ENCODE results near the gene NUCKS1. TPM values are rescaled to one million over a fixed set of nuclear protein-coding genes. Genes with fewer than 3 reads are reported as not detected.

The NUCKS1 gene
- total RNA-seq, 2 experiments from 2014 or later, result 189 to 260 TPM

DNA sequence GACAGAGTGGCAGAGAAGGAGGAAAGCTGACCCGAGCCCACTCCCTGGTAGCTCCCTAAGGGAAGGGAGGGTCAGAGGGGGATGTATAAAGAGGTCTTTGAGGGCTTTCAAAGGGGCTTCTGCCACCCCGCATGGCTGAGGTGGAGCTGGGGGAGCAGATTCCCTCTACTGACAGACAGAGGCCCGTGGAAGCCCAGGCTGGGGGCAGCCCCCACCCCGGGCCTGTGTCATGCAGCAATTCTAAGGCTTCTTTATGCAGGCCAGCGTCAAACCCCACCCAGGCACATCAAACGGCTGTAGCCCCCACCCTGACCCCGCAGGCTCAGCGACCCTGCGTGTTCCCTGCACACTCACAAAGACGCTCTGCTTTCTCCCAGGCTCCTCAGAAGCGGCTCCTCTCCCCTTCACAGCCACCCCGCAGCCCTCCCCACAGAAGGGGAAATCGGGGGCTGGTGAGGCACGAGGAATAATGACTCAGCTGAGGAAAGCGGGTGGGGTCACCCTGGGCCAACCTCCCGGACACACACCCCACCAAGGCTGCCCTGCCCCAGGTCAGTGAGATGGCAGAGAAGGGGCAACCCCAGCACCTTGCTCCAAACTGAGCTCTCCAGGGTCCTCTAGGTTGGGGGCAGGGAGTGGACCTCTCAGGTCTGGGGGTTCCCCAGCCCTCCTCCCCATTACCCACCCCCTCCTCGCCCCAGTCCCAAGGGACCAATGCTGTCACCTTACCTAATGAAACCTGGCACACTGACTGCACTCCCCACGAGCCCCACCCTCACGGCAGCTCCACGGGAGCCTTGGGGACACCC is 80.4 kb downstream of the NUCKS1 start:
- Mint-ChIP-seq H3K27ac (no peak overlapping the region), H3K27me3 (peaks cover 8% of the 10 kb centered on the region), H3K4me3 (no peak overlapping the region), H3K9me3 (ENCODE audit: low read depth) (no peaks in the 10 kb centered on the region), H3K4me1 (no peaks in the 10 kb centered on the region), H3K36me3 (ENCODE audit: low read depth) (no peaks in the 10 kb centered on the region)
- DNase-seq (no peak), ATAC-seq (no peak)
- ChIA-PET POLR2A (no interaction called here), CTCF (interaction anchor here (1.0 to 2.6 kb wide), 3 partner anchors 11 to 78 kb away, joined by 3 to 10 read pairs (median 4); no protein-coding TSS in a partner anchor)
- intact Hi-C loops (cut with DNase I, micrococcal nuclease), result no loop called here

DNA sequence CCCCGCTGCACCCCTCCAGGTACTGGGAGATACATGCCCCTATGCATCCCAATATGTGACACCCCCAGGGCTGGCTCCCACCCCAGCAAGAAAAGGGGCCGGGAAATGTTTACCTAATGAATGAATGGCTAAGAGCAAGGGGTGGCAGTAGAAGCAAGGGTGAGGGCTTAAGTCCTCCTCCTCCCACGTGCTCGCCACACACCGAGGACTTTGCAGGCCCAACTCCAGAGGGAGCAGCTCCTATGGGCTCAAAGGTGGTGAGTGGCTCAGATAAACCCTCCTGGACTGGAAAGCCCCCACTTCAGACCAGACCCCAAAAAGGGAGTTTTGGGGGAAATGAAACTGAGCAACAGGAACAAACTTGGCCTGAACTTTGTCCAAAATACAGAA is 81.0 kb downstream of the NUCKS1 start:
- intact Hi-C loops (cut with DNase I, micrococcal nuclease), result no loop called here

DNA sequence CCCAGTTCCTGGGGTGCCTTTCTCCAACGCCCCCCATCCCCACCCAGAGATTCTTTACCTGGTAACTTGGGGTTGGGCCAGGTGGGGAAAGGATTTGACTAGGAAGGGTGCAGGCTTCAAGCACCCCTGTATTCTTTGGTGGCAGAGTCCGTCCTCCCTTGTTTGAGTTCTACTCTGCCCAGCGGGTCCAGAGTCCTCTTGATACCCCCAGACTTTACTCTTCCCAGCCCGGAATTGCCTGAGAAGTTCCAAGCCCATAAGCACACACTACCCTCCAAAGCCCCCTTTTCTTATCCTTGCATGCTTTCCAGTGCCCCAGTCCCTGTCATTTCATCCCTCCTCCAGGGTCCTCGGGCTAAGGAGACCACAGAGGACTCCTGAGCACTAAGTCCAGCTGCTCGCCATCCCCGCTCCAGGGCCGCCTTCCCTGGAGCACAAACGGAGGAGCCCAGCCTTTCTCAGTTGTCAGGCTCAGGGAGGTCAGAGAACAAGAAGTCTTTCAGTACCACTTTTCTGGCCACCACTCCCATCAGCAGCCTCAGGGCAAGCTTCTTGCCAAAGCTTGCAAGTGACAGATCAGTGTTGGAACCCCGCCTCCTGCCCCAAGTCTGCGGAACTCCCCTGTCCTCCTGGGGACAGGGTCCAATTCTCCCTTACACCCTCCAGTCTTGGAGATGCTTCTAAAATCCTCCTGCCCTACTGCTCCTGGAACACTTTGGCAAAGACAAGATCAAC is 81.9 kb downstream of the NUCKS1 start:
- CTCF ChIA-PET, result interaction anchor here (0.6 to 2.6 kb wide), 4 partner anchors 9 to 243 kb away, joined by 3 to 11 read pairs (median 6); no protein-coding TSS in a partner anchor
- DNase-seq, result no peak
- H3K4me3 Mint-ChIP-seq, result no peak overlapping the region
- no peaks in the 10 kb centered on the region for H3K36me3 Mint-ChIP-seq (ENCODE audit: low read depth)
- no peak overlapping the region for H3K27ac Mint-ChIP-seq
- H3K27me3 Mint-ChIP-seq, result peaks cover 8% of the 10 kb centered on the region
- POLR2A ChIA-PET, result no interaction called here
- H3K4me1 Mint-ChIP-seq, result no peaks in the 10 kb centered on the region
- H3K9me3 Mint-ChIP-seq (ENCODE audit: low read depth), result no peaks in the 10 kb centered on the region
- no peak for ATAC-seq
- intact Hi-C loops (cut with DNase I, micrococcal nuclease), result no loop called here

More for the DNA sequence above, 81.0 kb downstream of the NUCKS1 start:
- no peak for ATAC-seq
- Mint-ChIP-seq H3K4me1 (no peaks in the 10 kb centered on the region), H3K36me3 (ENCODE audit: low read depth) (no peaks in the 10 kb centered on the region), H3K27ac (no peak overlapping the region), H3K27me3 (peaks cover 8% of the 10 kb centered on the region), H3K4me3 (no peak overlapping the region), H3K9me3 (ENCODE audit: low read depth) (no peaks in the 10 kb centered on the region)
- CTCF ChIA-PET, result interaction anchor here (0.6 to 2.6 kb wide), 3 partner anchors 10 to 244 kb away, joined by 3 to 10 read pairs (median 3); no protein-coding TSS in a partner anchor
- POLR2A ChIA-PET, result no interaction called here
- DNase-seq, result no peak

DNA sequence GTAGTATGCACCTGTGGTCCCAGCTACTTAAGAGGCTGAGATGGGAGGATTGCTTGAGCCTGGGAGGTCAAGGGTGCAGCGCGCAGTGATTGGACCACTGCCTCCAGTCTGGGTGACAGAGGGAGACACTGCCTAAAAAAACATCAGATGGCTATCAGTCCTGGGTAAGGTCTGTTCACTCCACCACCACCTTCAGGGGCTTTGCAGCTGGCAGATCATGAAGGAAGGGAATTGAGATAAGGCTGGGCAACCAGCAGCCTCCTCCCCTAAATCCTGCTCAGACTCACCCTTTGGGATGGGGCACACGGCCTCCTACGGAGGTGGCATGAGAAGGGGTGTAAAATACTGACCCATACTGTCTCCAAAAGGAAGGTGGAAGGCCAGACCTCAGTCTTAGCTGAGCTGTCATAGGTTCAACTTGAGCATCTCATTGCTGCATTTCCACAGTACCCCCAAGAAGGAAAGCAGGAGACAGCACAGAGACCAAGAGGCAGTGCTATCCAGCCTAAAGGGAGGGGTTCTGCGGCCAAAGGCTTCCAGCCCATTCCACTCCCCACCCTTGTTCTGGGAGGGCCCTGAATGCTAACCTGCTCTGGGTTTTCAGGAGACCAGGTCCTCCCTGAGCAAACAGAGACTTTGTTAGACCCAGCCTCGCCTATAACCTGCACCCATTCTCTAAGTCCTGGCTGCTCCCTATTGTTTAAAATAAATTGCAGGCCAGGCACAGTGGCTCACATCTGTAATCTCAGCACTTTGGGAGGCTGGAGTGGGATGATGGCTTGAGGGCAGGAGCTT is 83.4 kb downstream of the NUCKS1 start:
- intact Hi-C loops (cut with DNase I, micrococcal nuclease), result no loop called here
- Mint-ChIP-seq H3K27me3 (peaks cover 5% of the 10 kb centered on the region), H3K9me3 (ENCODE audit: low read depth) (no peaks in the 10 kb centered on the region), H3K4me1 (no peaks in the 10 kb centered on the region), H3K27ac (no peak overlapping the region), H3K4me3 (no peak overlapping the region), H3K36me3 (ENCODE audit: low read depth) (no peaks in the 10 kb centered on the region)
- CTCF ChIA-PET, result interaction anchor here (0.6 to 1.5 kb wide), 4 partner anchors 8 to 1829 kb away, joined by 3 to 11 read pairs (median 4); no protein-coding TSS in a partner anchor
- no peak for ATAC-seq
- POLR2A ChIA-PET, result no interaction called here
- DNase-seq, result no peak

DNA sequence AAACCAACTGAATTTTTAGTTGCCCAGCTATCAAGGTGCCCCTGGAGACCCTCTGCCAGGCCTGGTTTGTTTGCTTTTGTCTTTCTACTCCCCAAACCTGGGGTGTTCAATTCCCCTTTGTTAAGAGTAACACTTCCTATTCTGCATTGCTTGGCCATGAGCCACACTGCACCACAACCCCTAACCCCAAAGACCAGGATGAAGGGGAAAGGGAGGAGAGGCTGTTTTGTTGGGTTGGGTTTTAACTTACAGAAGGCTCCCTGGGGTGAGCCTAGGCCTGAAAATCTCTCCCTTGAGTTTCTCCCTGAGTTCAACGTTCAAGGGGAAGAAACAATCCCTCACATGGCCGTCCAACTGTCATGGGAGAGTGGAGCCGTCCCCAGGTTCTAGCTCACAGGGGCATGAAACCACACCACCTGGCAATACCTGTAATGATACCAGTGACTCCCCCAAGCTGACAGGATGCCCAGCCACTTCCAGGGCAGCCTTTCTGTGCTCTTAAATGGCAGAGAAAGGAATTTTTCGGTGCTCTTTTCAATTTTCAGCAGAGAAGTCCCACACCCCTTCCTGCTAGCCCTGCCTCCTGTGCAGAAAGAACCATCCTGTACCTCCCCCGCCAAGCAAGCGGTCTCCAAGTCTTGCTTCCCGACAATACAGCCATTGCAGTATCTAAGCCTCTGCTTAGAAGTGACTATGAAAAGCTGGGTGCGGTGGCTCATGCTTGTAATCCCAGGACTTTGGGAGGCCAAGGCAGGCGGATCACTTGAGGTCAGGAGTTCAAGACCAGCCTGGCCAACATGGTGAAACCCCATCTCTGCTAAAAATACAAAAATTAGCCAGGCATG is 84.6 kb downstream of the NUCKS1 start:
- ChIA-PET CTCF (interaction anchor here (1.1 kb wide), 1 partner anchor 46 kb away, joined by 5 read pairs; no protein-coding TSS in a partner anchor), POLR2A (no interaction called here)
- intact Hi-C loops (cut with DNase I, micrococcal nuclease), result no loop called here

DNA sequence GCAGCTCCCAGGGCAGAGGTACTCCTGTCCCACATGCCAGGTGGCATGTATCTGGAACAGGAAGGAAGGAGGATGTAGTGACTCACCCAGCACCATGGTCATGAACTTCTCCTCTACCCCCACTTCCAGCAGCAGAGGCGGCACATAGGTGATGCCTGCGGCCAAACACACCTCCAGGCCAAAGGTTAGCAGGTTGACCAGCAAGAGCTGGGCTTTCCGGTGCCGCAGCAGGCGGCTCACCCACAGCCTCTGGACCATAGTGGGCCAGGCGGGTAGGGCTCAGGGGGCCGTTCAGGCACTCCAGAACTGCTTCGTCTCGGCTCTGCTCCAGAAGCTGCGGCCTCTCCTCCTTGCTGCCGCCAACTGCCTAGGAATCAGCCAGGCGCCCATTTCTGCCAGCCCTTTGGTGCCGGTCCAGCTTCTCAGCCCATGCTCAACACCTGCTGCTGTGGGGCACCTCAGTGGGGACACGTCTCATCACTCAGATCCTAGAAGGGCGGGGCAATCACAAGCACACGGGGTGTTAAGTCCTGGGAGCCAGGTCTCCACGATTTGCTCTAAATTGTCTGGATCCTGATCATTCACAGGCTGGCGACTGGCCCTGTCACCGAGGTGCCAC is 85.5 kb downstream of the NUCKS1 start:
- intact Hi-C loops (cut with DNase I, micrococcal nuclease), result no loop called here
- ChIA-PET CTCF (interaction anchor here (0.6 to 12.0 kb wide), 3 partner anchors 47 to 136 kb away, joined by 3 to 225 read pairs (median 3); no protein-coding TSS in a partner anchor), POLR2A (no interaction called here)
- H3K9me3 Mint-ChIP-seq (ENCODE audit: low read depth), result no peaks in the 10 kb centered on the region
- H3K27ac Mint-ChIP-seq, result no peak overlapping the region
- peaks cover 5% of the 10 kb centered on the region for H3K27me3 Mint-ChIP-seq
- H3K4me3 Mint-ChIP-seq, result no peak overlapping the region
- DNase-seq (no peak), ATAC-seq (no peak)
- H3K36me3 Mint-ChIP-seq (ENCODE audit: low read depth), result no peaks in the 10 kb centered on the region
- H3K4me1 Mint-ChIP-seq, result no peaks in the 10 kb centered on the region

More for the DNA sequence above, 84.6 kb downstream of the NUCKS1 start:
- Mint-ChIP-seq H3K27me3 (peaks cover 5% of the 10 kb centered on the region), H3K36me3 (ENCODE audit: low read depth) (no peaks in the 10 kb centered on the region), H3K4me3 (no peak overlapping the region), H3K27ac (no peak overlapping the region), H3K4me1 (no peaks in the 10 kb centered on the region), H3K9me3 (ENCODE audit: low read depth) (no peaks in the 10 kb centered on the region)
- no peak for DNase-seq
- no peak for ATAC-seq

GRCh38 chr1:205663286-205663936 is 86.6 kb downstream of the NUCKS1 start:
- Mint-ChIP-seq H3K27ac (no peak overlapping the region), H3K36me3 (ENCODE audit: low read depth) (no peaks in the 10 kb centered on the region), H3K9me3 (ENCODE audit: low read depth) (no peaks in the 10 kb centered on the region), H3K4me3 (no peak overlapping the region), H3K4me1 (no peaks in the 10 kb centered on the region), H3K27me3 (peaks cover 2% of the 10 kb centered on the region)
- no peak for ATAC-seq
- ChIA-PET CTCF (interaction anchor here (0.5 to 12.0 kb wide), 3 partner anchors 48 to 282 kb away, joined by 3 to 346 read pairs (median 225); no protein-coding TSS in a partner anchor), POLR2A (interaction anchor here (0.7 kb wide), 1 partner anchor 56 kb away, joined by 3 read pairs; no protein-coding TSS in a partner anchor)
- intact Hi-C loops (cut with DNase I, micrococcal nuclease), result no loop called here
- DNase-seq, result no peak

Other genes starting within 250 kb of the NUCKS1 start
- 1 to 10 TPM; 4.9 to 5.9 TPM for gene CDK18, start 245.5 kb downstream of the NUCKS1 start, total RNA-seq
- gene ELK4, start 118.2 kb downstream of the NUCKS1 start, total RNA-seq, result 10 to 100 TPM; 54.0 to 57.4 TPM
- gene SLC45A3, start 69.7 kb downstream of the NUCKS1 start, total RNA-seq, result under 1 TPM; 0.32 to 0.53 TPM
- 10 to 100 TPM; 29.3 to 29.4 TPM for gene RAB29, start 25.3 kb upstream of the NUCKS1 start, total RNA-seq
- 10 to 100 TPM; 34.4 to 41.5 TPM for gene SLC41A1, start 63.0 kb upstream of the NUCKS1 start, total RNA-seq
- gene PM20D1, start 100.0 kb upstream of the NUCKS1 start, total RNA-seq, result under 1 TPM; 0.34 to 0.58 TPM
- not detected for gene SLC26A9, start 193.3 kb upstream of the NUCKS1 start, total RNA-seq